Cortex of kidney (tissue), 1 donor: ENCODE results near the gene SPTBN1.

Experiments used
- DNase-seq: peaks from one replicate; lab custom pipeline; 2025; lab: John Stamatoyannopoulos, UW

The SPTBN1 gene

GRCh38 chr2:54590216-54591120 lies 134.3 kb downstream of the SPTBN1 start:
- no peak for DNase-seq

- DNase-seq = no peak
Measured at GRCh38 chr2:54591551-54591950, 135.4 kb downstream of the SPTBN1 start.

GRCh38 chr2:54593249-54593648 lies 137.1 kb downstream of the SPTBN1 start:
- DNase-seq = no peak

- no peak for DNase-seq
Measured at GRCh38 chr2:54594048-54594447, 137.9 kb downstream of the SPTBN1 start.

- DNase-seq = no peak
Measured at GRCh38 chr2:54595161-54595803, 139.2 kb downstream of the SPTBN1 start.

GRCh38 chr2:54595999-54596902 lies 140.1 kb downstream of the SPTBN1 start:
- no peak for DNase-seq

- no peak for DNase-seq
Measured at GRCh38 chr2:54597153-54597848, 141.2 kb downstream of the SPTBN1 start.

GRCh38 chr2:54598347-54599325 lies 142.5 kb downstream of the SPTBN1 start:
- no peak for DNase-seq

GRCh38 chr2:54599326-54599710 lies 143.2 kb downstream of the SPTBN1 start:
- DNase-seq = no peak

- no peak for DNase-seq
Measured at GRCh38 chr2:54599914-54600313, 143.8 kb downstream of the SPTBN1 start.

GRCh38 chr2:54601339-54601738 lies 145.2 kb downstream of the SPTBN1 start:
- no peak for DNase-seq

- DNase-seq = no peak
Measured at GRCh38 chr2:54602736-54603322, 146.7 kb downstream of the SPTBN1 start.

GRCh38 chr2:54603357-54603756 lies 147.2 kb downstream of the SPTBN1 start:
- no peak for DNase-seq

GRCh38 chr2:54603796-54604195 lies 147.7 kb downstream of the SPTBN1 start:
- DNase-seq = no peak

- DNase-seq = no peak
Measured at GRCh38 chr2:54604871-54605270, 148.7 kb downstream of the SPTBN1 start.

- DNase-seq = no peak
Measured at GRCh38 chr2:54605836-54606235, 149.7 kb downstream of the SPTBN1 start.

- no peak for DNase-seq
Measured at GRCh38 chr2:54606393-54606958, 150.3 kb downstream of the SPTBN1 start.

- DNase-seq = no peak
Measured at GRCh38 chr2:54608224-54608623, 152.1 kb downstream of the SPTBN1 start.

- no peak for DNase-seq
Measured at GRCh38 chr2:54609241-54609640, 153.1 kb downstream of the SPTBN1 start.

- no peak for DNase-seq
Measured at GRCh38 chr2:54609647-54610046, 153.5 kb downstream of the SPTBN1 start.
